Glutamatergic neuron (in vitro differentiated cells): ENCODE data around the gene SUPT7L. TPM values are rescaled to one million over a fixed set of nuclear protein-coding genes. Genes with fewer than 3 reads are reported as not detected.

ENCODE experiments used
- DNase-seq: peaks from one replicate; pipeline ENCODE4 v3.0.0; 2022
- H3K27ac Mint-ChIP-seq: one replicate; pipeline ENCODE4 v1.8.0; 2020; ENCODE audit warnings: mild to moderate bottlenecking, mixed read lengths, inconsistent platforms; ENCODE audit not compliant: unreplicated experiment
- H3K27me3 Mint-ChIP-seq: one replicate; pipeline ENCODE4 v1.8.0; 2020; ENCODE audit warnings: mild to moderate bottlenecking, moderate library complexity, mixed read lengths, inconsistent platforms; ENCODE audit not compliant: unreplicated experiment
- H3K36me3 Mint-ChIP-seq: one replicate; pipeline ENCODE4 v1.8.0; 2020; ENCODE audit warnings: mild to moderate bottlenecking, mixed read lengths, inconsistent platforms; ENCODE audit not compliant: unreplicated experiment
- H3K4me1 Mint-ChIP-seq: one replicate; pipeline ENCODE4 v1.8.0; 2020; ENCODE audit warnings: mild to moderate bottlenecking, low read depth, mixed read lengths, inconsistent platforms; ENCODE audit not compliant: unreplicated experiment
- H3K4me3 Mint-ChIP-seq: one replicate; pipeline ENCODE4 v1.8.0; 2020; ENCODE audit warnings: mild to moderate bottlenecking, mixed read lengths, inconsistent platforms; ENCODE audit not compliant: unreplicated experiment
- H3K9me3 Mint-ChIP-seq: one replicate; pipeline ENCODE4 v1.8.0; 2020; ENCODE audit warnings: mild to moderate bottlenecking, moderate library complexity, mixed read lengths, inconsistent platforms; ENCODE audit not compliant: unreplicated experiment
- CTCF ChIP-seq: fragments of 200-600 bp; sonication (generic); IDR thresholded peaks from one replicate; pipeline ENCODE4 v1.5.0; 2021; ENCODE audit not compliant: partially characterized antibody, unreplicated experiment
- total RNA-seq: library from RNA; stranded (reverse); fragmentation: NEBNext Ultra II Directional; extraction: Animal tissue kit (Norgen Biotek cat#: 25700); gene quantifications from one replicate; pipeline ENCODE4 v1.2.1, GENCODE V29; 2021; ENCODE audit not compliant: unreplicated experiment

SUPT7L gene
- total RNA-seq, 1 donor from 2014 or later, result 47.4 TPM

- Mint-ChIP-seq H3K27ac (no peak overlapping the region), H3K4me3 (no peak overlapping the region), H3K36me3 (no peaks in the 10 kb centered on the region), H3K9me3 (no peaks in the 10 kb centered on the region), H3K27me3 (no peaks in the 10 kb centered on the region), H3K4me1 (no peaks in the 10 kb centered on the region)
- no peak for TF ChIP-seq CTCF
- no peak for DNase-seq
Observed at GRCh38 chr2:27652341-27652740, 11.1 kb downstream of the SUPT7L start.

GRCh38 chr2:27651056-27651455 lies 12.4 kb downstream of the SUPT7L start:
- no peak for DNase-seq
- no peaks in the 10 kb centered on the region for H3K9me3 Mint-ChIP-seq
- TF ChIP-seq CTCF, result no peak
- no peaks in the 10 kb centered on the region for H3K36me3 Mint-ChIP-seq
- no peaks in the 10 kb centered on the region for H3K4me1 Mint-ChIP-seq
- H3K4me3 Mint-ChIP-seq, result no peak overlapping the region
- H3K27me3 Mint-ChIP-seq, result no peaks in the 10 kb centered on the region
- H3K27ac Mint-ChIP-seq, result no peak overlapping the region

GRCh38 chr2:27647737-27648136 lies 15.7 kb downstream of the SUPT7L start:
- Mint-ChIP-seq H3K4me1 (no peaks in the 10 kb centered on the region), H3K36me3 (no peaks in the 10 kb centered on the region), H3K27me3 (no peaks in the 10 kb centered on the region), H3K9me3 (no peaks in the 10 kb centered on the region), H3K4me3 (no peak overlapping the region), H3K27ac (no peak overlapping the region)
- no peak for TF ChIP-seq CTCF
- DNase-seq, result no peak

GRCh38 chr2:27647289-27647688 lies 16.1 kb downstream of the SUPT7L start:
- Mint-ChIP-seq H3K4me3 (no peak overlapping the region), H3K36me3 (no peaks in the 10 kb centered on the region), H3K4me1 (no peaks in the 10 kb centered on the region), H3K27ac (no peak overlapping the region), H3K27me3 (no peaks in the 10 kb centered on the region), H3K9me3 (no peaks in the 10 kb centered on the region)
- TF ChIP-seq CTCF, result no peak
- DNase-seq, result no peak

- no peak for DNase-seq
- no peak for TF ChIP-seq CTCF
- Mint-ChIP-seq H3K4me3 (no peak overlapping the region), H3K27ac (no peak overlapping the region), H3K36me3 (no peaks in the 10 kb centered on the region), H3K9me3 (no peaks in the 10 kb centered on the region), H3K27me3 (no peaks in the 10 kb centered on the region), H3K4me1 (no peaks in the 10 kb centered on the region)
Observed at GRCh38 chr2:27645197-27645596, 18.2 kb downstream of the SUPT7L start.
